T-helper 2 cell treated with Interferon-gamma antibody and Interleukin-4, amounts not matched to agents 100 ng/mL and 5 ng/mL, for 36 hours (primary cell): Measurements from ENCODE around the gene FREY1. TPM values are rescaled to one million over a fixed set of nuclear protein-coding genes. Genes with fewer than 3 reads are reported as not detected.

Experiments
- intact Hi-C: fragments of 100-400 bp; cut with micrococcal nuclease; formaldehyde crosslinking; loops from one replicate; pipeline ENCODE4 v1.15.1; 2023
- total RNA-seq: library from RNA; stranded (reverse); gene quantifications from 2 replicates; pipeline ENCODE4 v1.2.3, GENCODE V29; 2022

Gene FREY1
- total RNA-seq, 1 donor from 2014 or later = 4.4 TPM

GRCh38 chr11:45872651-45873356 is 34.3 kb downstream of the FREY1 start:
- intact Hi-C loops = loop anchor here (1.0 kb wide), 1 partner anchor 133 kb away; no protein-coding TSS in a partner anchor

- intact Hi-C loops = loop anchor here (1.0 kb wide), 1 partner anchor 135 kb away; no protein-coding TSS in a partner anchor
Measured at GRCh38 chr11:45871638-45872037, 35.4 kb downstream of the FREY1 start.

DNA sequence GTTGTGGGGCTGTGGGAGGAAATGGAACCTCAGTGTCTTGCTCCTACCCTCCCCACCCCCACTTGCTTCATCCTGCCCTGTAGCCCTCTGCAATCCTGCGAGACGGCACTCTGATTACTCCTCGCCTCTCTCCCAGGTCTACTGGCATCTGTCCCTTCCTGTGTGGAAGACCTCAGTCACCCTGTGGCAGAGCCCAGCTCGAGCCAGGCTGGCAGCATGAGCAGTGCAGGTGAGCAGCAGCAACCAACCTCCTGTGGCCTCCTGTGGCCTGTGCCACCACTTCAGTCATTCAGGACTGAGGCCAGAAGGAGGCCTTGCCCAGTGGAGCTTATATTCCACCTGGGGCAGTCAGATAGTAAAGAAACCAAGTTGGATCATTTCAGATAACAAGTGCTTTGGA is 36.4 kb downstream of the FREY1 start:
- intact Hi-C loops = no loop called here

GRCh38 chr11:45869551-45869950 is 37.5 kb downstream of the FREY1 start:
- intact Hi-C loops = no loop called here

GRCh38 chr11:45864041-45864440 is 43.0 kb downstream of the FREY1 start:
- intact Hi-C loops = no loop called here

DNA sequence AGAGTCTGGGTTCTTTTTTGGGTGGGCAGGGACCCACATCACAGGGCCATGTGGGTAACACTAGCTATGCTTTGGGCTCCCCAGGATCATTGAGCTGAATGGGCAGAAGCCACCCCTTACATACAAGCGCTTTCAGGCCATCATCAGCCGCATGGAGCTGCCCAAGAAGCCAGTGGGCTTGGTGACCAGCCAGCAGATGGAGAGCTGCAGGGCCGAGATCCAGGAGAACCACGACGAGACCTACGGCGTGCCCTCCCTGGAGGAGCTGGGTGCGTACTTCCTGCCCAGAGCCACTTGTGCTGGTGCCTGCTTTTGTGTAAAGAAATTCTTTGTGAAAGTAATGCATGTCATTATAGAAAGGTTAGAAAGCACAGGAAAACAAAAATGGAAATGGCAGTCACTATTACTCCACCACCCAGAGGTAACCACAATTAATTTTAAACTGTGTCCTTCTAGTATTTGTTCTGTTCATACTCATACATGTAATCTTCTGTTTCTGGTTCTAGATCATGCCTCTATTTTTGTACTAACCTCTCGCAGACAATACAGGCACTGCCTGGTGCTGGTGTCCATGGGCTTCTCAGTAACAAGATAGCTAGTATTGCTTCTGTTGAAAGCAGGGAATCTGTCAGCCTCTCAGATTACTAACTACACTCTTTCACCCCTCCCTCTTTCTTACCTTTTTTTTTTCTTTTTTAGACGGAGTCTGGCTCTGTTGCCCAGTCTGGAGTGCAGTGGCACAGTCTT is 46.1 kb downstream of the FREY1 start:
- intact Hi-C loops = no loop called here

DNA sequence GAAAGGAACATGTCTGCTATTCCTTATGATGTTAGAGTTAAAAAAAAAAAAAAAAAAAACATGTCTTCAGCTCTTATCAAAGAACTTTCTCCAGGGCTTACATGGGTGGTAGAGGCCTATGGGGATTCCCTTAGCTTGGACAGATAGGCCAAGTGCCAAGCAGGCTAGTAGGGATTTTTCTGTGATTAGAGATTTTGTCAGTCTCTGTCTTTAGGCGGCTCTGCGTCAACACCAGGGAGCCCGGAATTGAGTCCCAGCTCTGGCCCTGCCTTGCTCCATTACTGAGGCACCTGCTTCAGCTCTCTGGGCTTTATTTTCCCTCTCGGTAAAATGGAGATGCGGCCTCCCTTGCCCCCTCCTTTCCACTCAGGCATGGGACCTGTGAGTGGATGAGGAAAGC is 46.7 kb downstream of the FREY1 start:
- intact Hi-C loops = no loop called here

- intact Hi-C loops = loop anchor here (1.0 kb wide), 1 partner anchor 8 kb away; no protein-coding TSS in a partner anchor
Measured at GRCh38 chr11:45859661-45860140, 47.4 kb downstream of the FREY1 start.

GRCh38 chr11:45858751-45859398 is 48.2 kb downstream of the FREY1 start:
- intact Hi-C loops = loop anchor here (1.0 kb wide), 1 partner anchor 8 kb away; no protein-coding TSS in a partner anchor

GRCh38 chr11:45857961-45858474 is 49.1 kb downstream of the FREY1 start:
- intact Hi-C loops = no loop called here

Other genes starting within 250 kb of the FREY1 start
- 0.11 TPM in 1 of 2 replicates, not detected in the other for gene CHST1, start 241.6 kb downstream of the FREY1 start, total RNA-seq
- gene SLC35C1, start 102.1 kb downstream of the FREY1 start, total RNA-seq = 21.7 and 22.5 TPM in 2 replicates
- gene CRY2, start 59.8 kb downstream of the FREY1 start, total RNA-seq = 26.8 and 29.4 TPM in 2 replicates
- gene MAPK8IP1, start 21.6 kb downstream of the FREY1 start, total RNA-seq = 0.66 and 0.80 TPM in 2 replicates
- gene PEX16, start 10.6 kb upstream of the FREY1 start, total RNA-seq = 49.7 and 53.7 TPM in 2 replicates
- 0.36 and 0.52 TPM in 2 replicates for gene LARGE2, start 15.4 kb upstream of the FREY1 start, total RNA-seq
- gene PHF21A, start 214.2 kb upstream of the FREY1 start, total RNA-seq = 27.1 and 32.2 TPM in 2 replicates